Body of pancreas (tissue), 4 donors: ENCODE results near the gene MSI2. TPM values are rescaled to one million over a fixed set of nuclear protein-coding genes. Genes with fewer than 3 reads are reported as not detected.

ENCODE experiments used
- ATAC-seq: fragments of 150-250 bp; one replicate; pipeline ENCODE4 v1.9.1; 2016
- DNase-seq, 4 donors: peaks; one replicate each; pipeline ENCODE4 v3.0.0-alpha.2; 2019
- H3K27ac ChIP-seq, 4 donors: fragments of 200-600 bp; sonication (generic); 1 replicate in 3 of 4; 2 replicates in 1 of 4; pipeline versions ENCODE4 v1.5.1 to v1.6.1; 2016 to 2019; ENCODE audit warnings: mild to moderate bottlenecking in 1 of 4, mixed read lengths in 1 of 4, moderate library complexity in 1 of 4
- H3K27me3 ChIP-seq, 2 donors: fragments of 200-600 bp; sonication (generic); one replicate each; pipeline ENCODE4 v1.6.0; 2016; ENCODE audit warnings: mild to moderate bottlenecking in 1 of 2
- H3K36me3 ChIP-seq, 2 donors: fragments of 200-600 bp; sonication (generic); replicated peaks in 1 of 2; 2 replicates each; pipeline ENCODE4 v1.5.1; 2016; ENCODE audit warnings: low read depth in 2 of 2; ENCODE audit not compliant: insufficient read depth in 1 of 2
- H3K4me1 ChIP-seq: fragments of 200-600 bp; sonication (generic); one replicate; pipeline ENCODE4 v1.6.0; 2016
- H3K4me3 ChIP-seq, 2 donors: fragments of 200-600 bp; sonication (generic); 1 replicate in 1 of 2; 2 replicates in 1 of 2; pipeline ENCODE4 v1.5.1; 2016 to 2019
- H3K9me3 ChIP-seq, 3 donors: fragments of 200-600 bp; sonication (generic); 1 replicate in 2 of 3; 2 replicates in 1 of 3; pipeline ENCODE4 v1.5.1; 2016
- POLR2A ChIP-seq, 3 donors: fragments of 450-650 bp; IDR thresholded peaks; one replicate each; pipeline ENCODE4 v1.6.1; 2016; ENCODE audit warnings: antibody characterized with exemption in 3 of 3, mild to moderate bottlenecking in 2 of 3
- WGBS, 2 donors: methylation state at CpG; one replicate each; pipeline ENCODE4 v1.1.5; 2017; 5-methylcytosine and 5-hydroxymethylcytosine counted together
- intact Hi-C: fragments of 100-400 bp; cut with DNase I; formaldehyde crosslinking; loops from one replicate; pipeline ENCODE4 v1.15.1; 2023
- total RNA-seq, 2 donors: library from RNA; depleted of rRNA; stranded (reverse); fragments of >200 nt; gene quantifications; one replicate each; pipeline ENCODE4 v1.1.0, GENCODE V29; 2016
- TF ChIP-seq, protein P1 (sequence below), 7 experiments: fragments of 450-650 bp in 4 of 7; fragments of 200-600 bp in 3 of 7; sonication (generic) in 3 of 7; IDR thresholded peaks; one replicate each; pipeline ENCODE4 v1.5.1; 2016 to 2019; ENCODE audit warnings: antibody characterized with exemption in 7 of 7

MSI2 gene
- total RNA-seq, 2 donors from 2014 or later: 21.1 to 28.5 TPM

DNA sequence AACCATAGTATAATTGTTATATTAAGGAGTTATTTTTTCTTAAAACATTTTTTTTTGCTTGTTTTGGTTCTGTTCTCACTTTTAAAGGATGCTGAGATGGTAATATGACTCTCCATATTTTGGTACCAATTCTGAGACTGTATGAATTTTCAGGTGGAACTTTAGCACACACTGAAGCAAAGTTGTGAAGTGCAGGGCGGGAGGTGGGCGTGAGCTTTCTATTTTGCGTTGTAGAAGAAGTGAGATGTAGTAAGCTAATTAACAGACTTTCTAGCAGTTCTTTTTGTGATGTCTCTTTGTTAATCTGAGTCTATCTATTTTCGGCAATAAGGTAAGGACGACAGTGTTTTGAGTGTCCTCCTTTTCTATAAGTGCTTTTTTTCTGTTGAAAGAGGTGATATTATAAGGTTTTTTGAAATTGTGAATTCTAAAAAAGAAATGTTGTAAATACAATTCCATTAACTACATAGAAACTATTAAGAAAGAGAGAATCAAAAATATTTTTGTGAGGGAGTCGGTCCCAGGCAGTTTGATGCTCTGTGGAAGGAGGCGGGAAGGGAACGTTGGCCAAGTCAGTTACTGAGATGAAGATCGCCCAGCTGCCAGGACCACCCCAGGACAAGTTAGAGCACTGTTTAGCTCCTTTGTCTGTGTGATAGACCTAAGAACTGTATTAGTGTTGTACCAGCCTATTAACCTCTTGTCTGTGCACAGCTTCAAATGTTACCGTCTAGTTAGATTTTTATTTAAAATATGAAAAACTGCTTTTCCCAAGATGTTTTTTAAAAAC is 423.8 kb downstream of the MSI2 start:
- no peak for ATAC-seq
- H3K36me3 ChIP-seq: no peaks in the 10 kb centered on the region
- H3K9me3 ChIP-seq: no peaks in the 10 kb centered on the region
- DNase-seq: no peak
- no peak overlapping the region for H3K4me3 ChIP-seq
- WGBS, 2 donors: 90 to 91% methylated on average over 10 of the region's 10 CpGs
- TF ChIP-seq POLR2A (IDR thresholded peaks at IDR 0.05): no peak
- TF ChIP-seq, protein P1, sequence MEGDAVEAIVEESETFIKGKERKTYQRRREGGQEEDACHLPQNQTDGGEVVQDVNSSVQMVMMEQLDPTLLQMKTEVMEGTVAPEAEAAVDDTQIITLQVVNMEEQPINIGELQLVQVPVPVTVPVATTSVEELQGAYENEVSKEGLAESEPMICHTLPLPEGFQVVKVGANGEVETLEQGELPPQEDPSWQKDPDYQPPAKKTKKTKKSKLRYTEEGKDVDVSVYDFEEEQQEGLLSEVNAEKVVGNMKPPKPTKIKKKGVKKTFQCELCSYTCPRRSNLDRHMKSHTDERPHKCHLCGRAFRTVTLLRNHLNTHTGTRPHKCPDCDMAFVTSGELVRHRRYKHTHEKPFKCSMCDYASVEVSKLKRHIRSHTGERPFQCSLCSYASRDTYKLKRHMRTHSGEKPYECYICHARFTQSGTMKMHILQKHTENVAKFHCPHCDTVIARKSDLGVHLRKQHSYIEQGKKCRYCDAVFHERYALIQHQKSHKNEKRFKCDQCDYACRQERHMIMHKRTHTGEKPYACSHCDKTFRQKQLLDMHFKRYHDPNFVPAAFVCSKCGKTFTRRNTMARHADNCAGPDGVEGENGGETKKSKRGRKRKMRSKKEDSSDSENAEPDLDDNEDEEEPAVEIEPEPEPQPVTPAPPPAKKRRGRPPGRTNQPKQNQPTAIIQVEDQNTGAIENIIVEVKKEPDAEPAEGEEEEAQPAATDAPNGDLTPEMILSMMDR (IDR thresholded peaks at IDR 0.05): no peak
- H3K4me1 ChIP-seq: no peaks in the 10 kb centered on the region
- no peaks in the 10 kb centered on the region for H3K27me3 ChIP-seq
- intact Hi-C loops: loop anchor here (10.0 kb wide), 1 partner anchor 545 kb away; no protein-coding TSS in a partner anchor
- H3K27ac ChIP-seq: no peak overlapping the region

DNA sequence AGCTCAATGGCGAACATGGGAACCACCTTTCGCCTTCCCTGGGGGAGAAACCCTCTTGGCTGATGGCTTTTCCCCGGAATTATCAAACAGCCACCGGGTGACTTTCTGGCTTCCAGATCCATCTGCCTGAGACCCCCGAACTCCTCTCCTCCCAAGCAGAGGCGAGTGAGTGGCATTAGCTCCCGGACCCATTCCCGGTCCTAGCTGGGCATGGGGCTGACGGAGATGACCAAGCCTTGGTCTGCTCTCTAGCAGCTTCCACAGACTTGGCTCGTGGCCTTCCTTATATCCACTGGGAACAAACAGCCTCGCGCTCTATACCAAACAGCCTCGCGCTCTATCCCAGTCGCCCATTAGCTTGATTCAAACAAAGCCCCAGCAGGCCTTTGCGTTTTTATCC is 426.4 kb downstream of the MSI2 start:
- Histone ChIP-seq H3K27me3 (no peaks in the 10 kb centered on the region), H3K9me3 (no peaks in the 10 kb centered on the region), H3K4me1 (no peaks in the 10 kb centered on the region), H3K4me3 (no peak overlapping the region), H3K36me3 (no peaks in the 10 kb centered on the region), H3K27ac (no peak overlapping the region)
- intact Hi-C loops: no loop called here
- TF ChIP-seq POLR2A (IDR thresholded peaks at IDR 0.05): no peak
- TF ChIP-seq, protein P1 (IDR thresholded peaks at IDR 0.05): no peak
- ATAC-seq: no peak
- 94 to 96% methylated on average over 16 of the region's 16 CpGs for WGBS, 2 donors
- no peak for DNase-seq

DNA sequence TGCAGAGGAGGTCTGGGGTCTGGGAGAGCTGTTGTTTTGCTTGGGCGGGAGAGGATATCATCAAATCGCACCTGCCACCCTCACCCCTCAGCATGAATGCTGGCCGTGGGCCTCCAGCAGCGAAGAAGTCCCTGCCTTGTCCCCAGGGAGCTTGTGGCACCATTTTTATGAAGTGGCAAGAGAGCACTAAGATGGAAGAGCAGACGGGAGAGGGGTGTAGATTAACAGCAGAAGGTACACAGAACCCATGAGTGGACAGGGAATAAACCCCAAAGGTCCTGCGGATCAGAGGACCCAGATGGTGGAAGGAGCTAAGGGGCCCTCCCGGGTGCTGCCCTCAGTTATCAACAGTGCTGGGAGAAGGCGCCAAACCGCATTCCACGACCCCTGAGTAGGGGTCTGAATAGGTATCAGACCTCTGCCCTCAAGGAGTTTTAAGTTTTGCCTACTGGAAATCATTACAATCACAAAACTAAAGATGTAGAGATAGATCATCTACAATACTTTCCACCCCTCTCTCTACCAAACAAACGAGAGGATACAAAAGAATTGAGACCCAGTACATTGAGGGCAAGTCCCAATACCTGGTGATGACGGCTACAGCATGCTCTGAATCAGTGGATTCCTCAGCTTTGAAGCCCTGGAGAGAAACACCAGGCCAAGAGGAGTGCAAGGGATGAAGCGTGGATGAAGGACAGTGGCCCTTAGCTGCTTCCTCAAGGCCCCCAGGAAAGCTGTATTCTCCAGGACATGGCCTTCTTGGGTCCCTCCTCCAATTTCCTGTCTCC is 428.6 kb downstream of the MSI2 start:
- H3K4me3 ChIP-seq: no peak overlapping the region
- WGBS, 2 donors: 85 to 87% methylated on average over 13 of the region's 13 CpGs
- intact Hi-C loops: no loop called here
- DNase-seq (no peak), ATAC-seq (no peak)
- no peak for TF ChIP-seq POLR2A (IDR thresholded peaks at IDR 0.05)
- H3K27me3 ChIP-seq: no peaks in the 10 kb centered on the region
- no peak overlapping the region for H3K27ac ChIP-seq
- no peaks in the 10 kb centered on the region for H3K9me3 ChIP-seq
- no peaks in the 10 kb centered on the region for H3K4me1 ChIP-seq
- H3K36me3 ChIP-seq: no peaks in the 10 kb centered on the region

DNA sequence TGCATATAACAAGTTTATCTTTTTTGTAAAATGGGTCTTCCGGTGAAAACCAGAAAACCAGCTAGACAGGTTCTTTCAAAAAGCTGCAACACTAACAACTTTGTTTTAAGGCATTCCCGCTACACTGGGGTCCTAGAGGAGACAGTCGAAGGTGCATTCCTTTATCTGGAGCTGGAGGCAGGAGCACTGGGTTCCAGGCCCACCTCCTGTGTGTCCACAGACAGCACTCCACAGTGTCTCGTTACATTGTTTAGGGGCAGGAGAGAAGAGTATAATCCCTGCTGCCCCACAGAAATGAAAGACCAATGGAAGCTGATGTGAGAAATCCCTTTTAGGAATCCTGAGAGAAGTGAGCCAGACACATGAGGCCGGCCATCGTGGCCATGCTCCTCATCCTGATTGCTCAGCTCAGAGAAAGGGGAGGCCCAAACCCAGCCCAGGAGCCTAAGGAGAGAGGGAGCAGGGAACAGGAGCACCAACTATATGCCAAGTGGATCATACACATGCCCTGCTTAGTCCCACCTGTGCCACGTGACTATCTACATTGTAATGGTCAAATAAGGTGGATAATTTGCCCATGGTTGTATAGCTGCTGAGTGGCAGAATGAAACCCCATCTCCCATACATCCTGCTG is 429.3 kb downstream of the MSI2 start:
- TF ChIP-seq, protein P1 (IDR thresholded peaks at IDR 0.05): no peak
- no peak for TF ChIP-seq POLR2A (IDR thresholded peaks at IDR 0.05)
- no peaks in the 10 kb centered on the region for H3K27me3 ChIP-seq
- ATAC-seq: peak; percentile 12
- no peak overlapping the region for H3K27ac ChIP-seq
- no peaks in the 10 kb centered on the region for H3K9me3 ChIP-seq
- H3K36me3 ChIP-seq: no peaks in the 10 kb centered on the region
- no peak overlapping the region for H3K4me3 ChIP-seq
- intact Hi-C loops: no loop called here
- H3K4me1 ChIP-seq: no peaks in the 10 kb centered on the region
- DNase-seq: no peak
- WGBS, 2 donors: 68 to 71% methylated on average over 7 of the region's 7 CpGs

DNA sequence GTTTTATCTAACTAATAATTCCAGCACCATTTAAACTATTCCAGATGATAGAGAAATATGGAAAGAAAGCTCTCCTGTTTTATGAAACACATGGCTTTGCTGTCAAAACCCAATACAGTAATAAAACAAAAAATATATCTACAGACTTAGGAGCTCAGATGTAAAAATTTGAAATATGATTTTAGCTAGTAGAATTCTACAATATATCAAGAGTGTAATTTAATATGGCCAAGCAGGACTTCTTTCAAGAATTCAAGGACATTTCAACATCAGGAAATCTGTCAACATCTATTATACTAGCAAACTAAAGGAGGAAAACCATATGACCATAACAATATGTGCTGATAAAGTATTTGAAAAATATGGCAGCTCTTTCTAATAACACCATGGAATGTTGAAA is 431.3 kb downstream of the MSI2 start:
- H3K9me3 ChIP-seq: no peaks in the 10 kb centered on the region
- no peak overlapping the region for H3K27ac ChIP-seq
- TF ChIP-seq, protein P1 (IDR thresholded peaks at IDR 0.05): no peak
- TF ChIP-seq POLR2A (IDR thresholded peaks at IDR 0.05): no peak
- H3K4me3 ChIP-seq: no peak overlapping the region
- no peaks in the 10 kb centered on the region for H3K36me3 ChIP-seq
- no peaks in the 10 kb centered on the region for H3K4me1 ChIP-seq
- ATAC-seq (no peak), DNase-seq (no peak)
- H3K27me3 ChIP-seq: no peaks in the 10 kb centered on the region
- intact Hi-C loops: no loop called here
